Stomach (tissue), 4 donors: ENCODE results near the gene SLC7A4.

Experiments
- CTCF ChIP-seq, 7 experiments: fragments of 450-650 bp in 4 of 7; fragments of 200-600 bp in 3 of 7; sonication (generic) in 3 of 7; IDR thresholded peaks; one replicate each; pipeline ENCODE4 v1.5.1; 2016 to 2019; ENCODE audit warnings: antibody characterized with exemption in 7 of 7, control low read depth in 2 of 7, mild to moderate bottlenecking in 1 of 7
- EP300 ChIP-seq: sonication (generic); formaldehyde crosslinking; IDR thresholded peaks from one replicate; pipeline ENCODE4 v1.6.1; 2017; ENCODE audit warnings: antibody characterized with exemption

GRCh38 chr22:20980938-20981722 lies 51.2 kb downstream of the SLC7A4 start:
- no peak for TF ChIP-seq CTCF (IDR thresholded peaks at IDR 0.05)
- TF ChIP-seq EP300: no peak
